GM18498 (cell line): ENCODE data around the gene MTG2.

ENCODE experiments used
- ATAC-seq: cut with Tn5 transposase; IDR thresholded peaks from one replicate; pipeline ENCODE4 v1.9.1; 2021; ENCODE audit warnings: mild to moderate bottlenecking, moderate library complexity; ENCODE audit not compliant: unreplicated experiment

The MTG2 gene

DNA sequence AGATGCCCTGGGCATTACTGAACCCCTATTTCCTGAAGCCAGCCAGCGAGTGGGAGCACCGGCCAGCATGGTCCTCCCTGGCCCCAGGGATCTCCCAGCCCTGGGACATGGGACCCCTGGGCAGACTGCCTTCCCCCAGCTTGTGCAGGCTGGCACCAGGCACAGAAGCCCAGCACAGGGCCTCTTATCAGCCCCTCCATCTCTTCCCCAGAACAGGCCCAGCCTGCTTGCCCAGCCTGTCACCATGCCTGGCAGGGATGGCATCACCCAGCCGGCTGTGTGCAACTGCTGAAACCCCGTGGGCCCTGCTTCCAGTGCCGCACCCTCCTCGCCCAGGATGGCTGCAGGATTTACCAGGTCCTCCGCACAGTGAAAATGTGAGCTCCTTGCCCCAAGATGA is 49.4 kb downstream of the MTG2 start:
- no peak for ATAC-seq

DNA sequence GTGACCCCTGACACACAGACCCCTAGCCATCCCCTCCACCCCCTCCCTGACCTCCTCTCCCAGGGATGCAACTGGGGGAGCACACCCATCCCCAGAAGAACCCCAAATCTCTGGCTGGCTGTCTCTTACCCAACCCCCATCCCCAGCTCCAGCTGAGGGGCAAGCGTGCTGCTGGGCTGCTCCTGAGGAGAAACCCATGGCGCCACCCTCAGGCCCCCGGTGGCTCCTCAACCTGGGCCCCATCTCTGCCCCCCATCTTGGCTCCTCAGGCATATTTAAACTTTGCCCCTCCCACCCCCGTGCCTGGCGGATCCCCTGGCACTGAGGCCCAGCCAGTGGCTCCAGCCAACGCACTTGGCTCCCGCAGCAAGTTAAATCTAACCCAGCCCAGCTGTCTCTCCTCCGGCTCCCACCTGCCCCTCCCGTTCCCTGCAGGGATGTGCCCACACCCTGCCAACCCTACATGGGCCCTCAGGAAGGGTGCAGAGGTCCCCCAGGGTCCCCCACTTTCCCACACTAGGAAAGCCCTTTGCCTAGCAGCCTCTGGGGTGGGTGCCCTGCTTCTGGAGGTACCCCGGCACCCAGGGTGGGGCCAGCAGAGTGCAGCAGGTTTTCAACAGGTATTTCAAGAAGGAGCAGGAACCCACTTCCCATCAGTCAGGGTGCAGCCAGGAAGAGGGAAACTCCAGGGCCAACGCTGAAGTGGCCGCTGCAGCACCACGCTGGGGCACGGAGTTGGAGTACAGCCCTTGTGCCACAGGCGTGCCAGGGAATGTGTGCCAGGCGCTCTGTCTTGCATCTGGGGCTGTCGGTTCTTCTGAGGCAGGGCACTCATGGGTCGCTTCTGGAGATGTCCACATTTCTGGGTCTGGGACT is 50.2 kb downstream of the MTG2 start:
- ATAC-seq = no peak

- ATAC-seq = no peak
Observed at GRCh38 chr20:62233684-62234083, 50.9 kb downstream of the MTG2 start.

DNA sequence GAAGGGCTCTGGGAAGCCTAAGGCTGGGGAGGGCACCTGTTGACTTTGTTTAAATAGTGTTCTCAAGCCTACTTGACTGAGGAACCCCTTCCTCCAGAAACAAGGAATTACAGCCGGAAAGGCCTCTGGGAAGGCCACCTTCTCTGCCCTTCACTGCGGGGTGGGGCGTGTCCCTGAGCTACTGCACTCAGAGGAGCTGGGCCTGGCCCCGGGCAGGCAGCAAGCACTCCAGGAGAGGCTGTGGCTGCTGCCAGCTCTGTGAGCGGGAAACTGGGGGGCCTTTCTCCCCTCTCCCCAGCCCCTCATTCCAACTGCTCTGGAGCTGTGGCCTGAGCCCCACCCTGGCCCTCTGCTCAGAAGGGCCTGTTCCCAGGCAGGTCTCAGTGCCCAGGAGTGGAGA is 51.5 kb downstream of the MTG2 start:
- ATAC-seq = no peak

- no peak for ATAC-seq
Observed at GRCh38 chr20:62235001-62235776, 52.4 kb downstream of the MTG2 start.

DNA sequence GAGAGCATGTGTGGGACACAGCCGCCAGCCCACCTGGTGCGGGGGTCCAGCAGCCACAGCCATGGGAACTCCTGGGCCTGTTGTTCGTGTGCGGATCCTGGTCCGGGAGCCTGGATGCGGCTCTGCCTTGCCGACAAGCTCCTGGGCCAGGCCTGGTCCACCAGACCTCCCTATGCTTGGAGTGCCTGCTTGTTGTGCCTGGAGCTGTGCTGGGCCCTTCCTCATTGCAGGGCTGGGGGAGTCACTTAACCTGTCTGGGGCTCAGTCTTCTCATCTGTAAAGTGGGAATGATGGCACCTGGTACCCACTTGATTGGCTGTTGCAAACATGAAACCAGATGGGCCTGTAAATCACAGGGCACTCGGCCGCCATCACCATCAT is 52.9 kb downstream of the MTG2 start:
- no peak for ATAC-seq

GRCh38 chr20:62236200-62236599 is 53.4 kb downstream of the MTG2 start:
- no peak for ATAC-seq

DNA sequence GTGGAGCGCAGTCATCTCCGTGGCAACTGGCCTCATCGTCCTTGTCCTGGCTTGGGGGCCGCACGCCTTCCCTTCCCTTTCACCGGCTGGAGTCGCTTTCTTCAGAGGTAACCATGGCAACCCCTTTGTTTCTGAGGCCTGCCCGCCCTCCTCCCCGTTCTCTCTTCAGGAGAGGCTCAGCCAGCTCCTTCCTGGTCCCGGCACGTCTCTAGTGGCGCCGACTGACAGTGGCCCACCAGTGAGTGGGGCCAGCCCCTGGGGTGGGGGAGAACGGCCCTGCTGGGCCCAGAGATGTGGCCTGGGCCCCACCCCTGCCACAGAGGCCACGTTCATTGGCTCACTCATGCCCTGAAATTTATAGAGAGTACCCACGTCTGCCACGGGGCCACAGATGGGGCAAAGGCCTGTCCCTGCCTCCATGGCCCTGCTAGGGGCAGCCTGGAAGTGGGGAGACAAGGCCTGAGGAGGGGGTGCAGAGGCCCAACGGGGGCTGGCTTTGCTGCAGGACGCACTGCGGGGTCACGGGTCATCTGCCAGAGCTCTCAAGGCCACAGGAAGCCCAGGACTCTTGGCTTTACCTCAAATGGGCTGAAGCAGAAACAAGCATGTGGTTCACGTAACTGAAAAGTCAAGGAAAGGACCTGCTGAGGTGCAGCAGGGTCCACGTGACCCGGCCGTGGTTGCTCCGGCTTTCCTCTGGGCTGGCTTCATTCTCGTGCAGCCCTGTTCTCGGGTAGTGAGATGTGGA is 54.1 kb downstream of the MTG2 start:
- no peak for ATAC-seq

DNA sequence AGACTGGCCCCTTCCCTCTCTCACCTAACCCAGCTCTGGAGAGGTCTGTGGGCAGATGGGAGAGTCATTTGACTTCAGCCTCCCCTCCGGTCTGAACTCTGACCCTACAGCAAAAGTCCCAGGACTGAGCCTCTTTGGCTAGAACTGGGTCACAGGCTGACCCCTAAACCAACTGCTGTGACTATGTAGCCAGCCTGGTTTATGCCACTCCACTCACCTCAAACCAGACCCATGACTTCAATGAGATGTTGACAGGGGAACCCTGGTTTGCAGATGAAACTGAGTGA is 54.6 kb downstream of the MTG2 start:
- no peak for ATAC-seq

DNA sequence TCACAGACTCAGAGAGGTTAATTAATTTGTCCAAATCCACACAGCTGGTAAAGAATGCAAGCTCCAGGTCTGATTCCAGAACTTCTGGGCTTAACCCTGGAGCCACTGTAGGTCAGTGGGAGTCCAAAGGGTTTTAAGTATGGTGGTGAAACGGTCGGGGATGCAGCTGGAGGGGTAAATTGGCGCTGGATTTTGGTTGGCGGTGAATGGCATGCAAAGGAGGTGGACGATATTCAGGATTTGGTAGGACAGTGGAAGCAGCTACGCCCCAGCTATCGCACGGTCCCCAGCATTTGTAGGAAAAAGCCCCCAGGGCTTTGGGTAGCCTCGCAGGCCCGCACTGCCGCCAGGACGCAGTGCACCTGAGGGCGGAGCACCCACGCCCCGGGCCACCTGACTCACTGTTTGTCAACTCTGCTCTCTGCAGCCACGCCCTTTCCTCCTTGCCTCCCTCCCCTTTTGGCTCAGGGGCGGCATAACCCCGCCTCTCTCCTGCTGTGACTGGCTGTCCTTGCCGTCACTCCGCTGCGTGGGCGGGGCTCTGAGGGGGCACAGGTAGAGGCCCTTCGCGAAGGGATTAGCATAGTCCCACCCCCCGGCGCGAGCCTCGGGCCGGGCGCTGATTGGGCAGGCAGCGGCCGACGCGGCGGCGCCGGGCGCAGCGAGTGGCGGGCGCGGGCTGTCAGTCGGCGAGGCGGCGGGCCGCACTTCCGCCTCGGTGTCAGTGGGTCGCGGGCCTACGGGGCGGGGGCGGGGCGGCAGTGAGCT is 55.2 kb downstream of the MTG2 start, which contains the start of gene OSBPL2:
OSBPL2 (plus strand) TSS at position 721 of the 768 bp plus-strand sequence. CDS start 17,664 bp downstream, outside the sequence.
- ATAC-seq = peak; percentile 98

GRCh38 chr20:62238569-62239277 is 55.9 kb downstream of the MTG2 start:
- peak; percentile 11 for ATAC-seq

DNA sequence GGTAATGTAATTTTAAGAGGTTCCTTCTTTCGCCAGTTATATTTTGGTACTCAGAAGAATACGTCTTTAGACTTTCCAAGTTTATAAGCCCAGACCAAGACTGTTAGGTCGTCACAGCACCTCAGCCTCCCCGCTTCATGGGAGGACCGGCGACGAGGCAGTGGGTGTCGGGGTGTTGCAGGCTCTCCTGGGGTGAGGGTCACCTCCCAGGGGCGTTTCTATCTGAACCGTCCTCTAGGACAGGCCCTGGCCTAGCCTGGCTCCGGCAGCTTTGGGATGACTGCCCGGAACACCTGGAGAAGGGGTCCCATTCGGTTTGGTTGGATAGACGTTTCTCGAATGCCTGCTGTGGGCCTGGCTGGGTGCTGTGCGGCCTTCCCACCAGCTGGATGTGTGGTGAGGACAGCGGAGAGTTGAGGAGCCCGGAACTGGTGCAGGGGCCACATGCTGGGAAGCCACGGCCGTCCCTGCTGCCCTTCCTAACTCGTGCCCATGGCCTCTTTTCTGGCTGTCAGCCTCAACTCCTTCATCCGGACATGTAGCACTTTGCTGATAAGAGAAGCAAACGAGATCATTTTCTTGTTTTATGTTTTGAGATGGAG is 56.6 kb downstream of the MTG2 start:
- no peak for ATAC-seq

DNA sequence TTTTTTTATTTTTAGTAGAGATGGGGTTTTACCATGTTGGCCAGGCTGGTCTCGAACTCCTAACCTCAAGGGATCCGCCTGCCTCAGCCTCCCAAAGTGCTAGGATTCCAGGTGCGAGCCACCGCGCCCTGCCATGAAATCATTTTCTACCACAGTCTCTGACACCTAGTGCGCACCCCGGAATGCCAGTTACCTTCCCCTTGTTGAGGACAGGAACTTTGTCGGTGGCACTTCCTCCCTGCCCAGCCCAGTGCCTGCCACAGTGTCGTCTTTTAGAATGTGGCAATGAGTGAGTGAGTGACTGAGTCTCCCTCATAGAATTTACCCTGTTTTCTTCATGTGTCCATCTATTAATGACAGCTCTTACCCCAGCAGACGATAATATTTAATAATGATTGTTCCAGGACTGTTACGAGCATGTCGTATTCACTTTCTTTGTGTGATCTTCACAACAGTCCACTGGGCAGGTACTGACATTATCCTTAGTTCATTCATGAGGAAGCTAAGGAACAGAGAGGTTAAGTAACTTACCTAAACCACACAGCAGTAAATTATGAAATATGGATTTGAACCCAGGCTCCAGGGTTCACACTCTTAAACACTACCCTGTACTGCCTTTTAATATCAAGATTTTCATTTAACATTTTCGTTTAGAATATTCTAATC is 57.3 kb downstream of the MTG2 start:
- ATAC-seq = no peak

DNA sequence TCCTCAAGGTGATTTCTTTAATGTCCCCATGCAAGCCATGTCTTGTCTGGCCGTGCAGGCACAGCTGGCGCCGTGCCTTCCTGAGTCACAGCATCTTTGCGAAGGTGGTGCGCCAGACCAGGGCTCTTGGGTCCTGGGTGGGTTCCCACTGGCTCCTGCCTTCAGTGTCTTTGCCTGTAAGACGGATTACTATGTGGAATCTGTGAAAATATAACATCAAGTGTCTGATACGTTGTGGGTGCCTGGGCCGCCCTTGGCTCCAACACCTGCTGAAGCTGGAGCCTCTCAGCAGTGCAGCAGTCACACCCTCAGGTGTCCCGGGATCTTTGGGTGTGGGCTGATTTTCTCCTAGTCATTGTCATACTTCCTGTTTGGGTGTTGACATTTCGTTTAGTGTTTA is 58.7 kb downstream of the MTG2 start:
- ATAC-seq = no peak

- ATAC-seq = no peak
Observed at GRCh38 chr20:62242176-62242575, 59.3 kb downstream of the MTG2 start.

- no peak for ATAC-seq
Observed at GRCh38 chr20:62243106-62243505, 60.3 kb downstream of the MTG2 start.

DNA sequence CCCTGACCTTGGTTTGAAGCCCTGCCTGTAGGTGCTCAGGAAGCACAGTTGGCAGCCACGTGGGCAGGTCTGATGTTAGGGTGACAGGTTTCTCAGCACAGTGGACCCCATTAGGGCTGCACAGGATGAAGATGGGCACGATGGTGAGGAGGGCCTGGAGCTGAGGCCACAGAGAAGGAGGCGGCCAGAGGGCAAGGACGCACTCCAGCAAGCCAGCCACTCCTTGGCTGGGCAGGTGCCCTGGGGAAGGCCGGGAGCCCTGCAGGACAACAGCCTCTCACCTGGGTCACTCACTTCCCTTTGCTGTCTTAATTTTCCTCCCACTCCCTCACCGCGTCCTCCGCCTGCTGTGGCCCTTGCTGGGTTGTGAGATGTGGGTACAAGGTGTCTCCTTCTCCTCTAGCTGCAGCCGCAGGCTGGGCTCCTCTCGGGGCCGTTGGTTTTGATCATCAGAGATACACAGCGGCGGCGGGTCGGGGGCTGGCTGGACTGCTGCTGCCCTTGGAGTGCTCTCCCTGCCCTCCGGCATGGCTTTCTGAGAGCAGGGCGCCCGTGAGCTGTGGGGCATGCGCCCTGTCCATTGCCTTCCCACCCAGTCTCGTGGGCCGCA is 61.2 kb downstream of the MTG2 start:
- no peak for ATAC-seq

DNA sequence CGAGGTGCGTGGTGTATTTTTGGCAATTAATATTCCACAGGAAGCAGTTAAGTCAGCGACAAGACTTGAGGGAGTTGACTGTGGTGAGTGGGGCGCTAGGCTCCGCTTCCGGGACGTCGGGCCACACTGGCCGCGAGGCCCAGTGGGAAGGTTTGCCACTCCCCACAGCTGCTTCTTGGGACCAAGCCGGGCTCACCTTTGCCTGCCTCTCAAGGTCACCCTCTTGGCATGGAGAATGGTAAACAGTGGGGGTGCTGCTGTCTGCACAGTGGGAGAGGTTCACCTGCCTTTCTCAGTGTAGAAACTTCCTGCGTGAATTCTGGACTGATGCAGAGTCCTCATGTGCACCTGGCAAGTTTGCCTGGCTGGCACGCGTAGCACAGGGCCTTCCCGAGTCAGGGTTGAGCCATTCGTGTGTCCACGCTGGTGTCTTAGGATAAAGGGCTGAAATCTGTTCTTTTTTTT is 61.8 kb downstream of the MTG2 start:
- ATAC-seq = no peak

- no peak for ATAC-seq
Observed at GRCh38 chr20:62245911-62246280, 63.1 kb downstream of the MTG2 start.
